PC-3 (cell line): ENCODE measurements around the gene GNGT1. TPM values are rescaled to one million over a fixed set of nuclear protein-coding genes. Genes with fewer than 3 reads are reported as not detected.
A peak's percentile ranks its signal among the peaks of the same experiment; 100 is the strongest.

Experiments
- ATAC-seq: fragments of 200-7000 bp; cut with Tn5 transposase; 2 replicates; pipeline ENCODE4 v1.9.1; 2020; ENCODE audit warnings: mild to moderate bottlenecking, moderate library complexity
- BruUV-seq: library from RNA; stranded (reverse); fragments of 400-500 nt; replicated peaks from 2 replicates; lab custom pipeline; 2021; lab: Mats Ljungman, UMichigan
- CTCF ChIA-PET: fragments of 300-600 bp; sonication (Branson Sonifier 250); formaldehyde crosslinking; loops from one replicate; lab custom pipeline; 2022; ENCODE audit warnings: antibody characterized with exemption; lab: Charles Lee
- POLR2A ChIA-PET: fragments of 300-600 bp; sonication (Branson Sonifier 250); formaldehyde crosslinking; loops from one replicate; lab custom pipeline; 2022; ENCODE audit warnings: antibody characterized with exemption; ENCODE audit not compliant: unreplicated experiment; lab: Charles Lee
- DNase-seq: peaks from one replicate; pipeline ENCODE4 v3.0.0-alpha.2; 2015
- H2AFZ ChIP-seq: fragments of 300-600 bp; sonication (generic); 2 replicates; pipeline ENCODE4 v1.6.0; 2016; ENCODE audit warnings: antibody characterized with exemption, low read length
- H3F3A ChIP-seq: fragments of 300-600 bp; sonication (generic); one replicate; pipeline ENCODE4 v1.6.0; 2017; ENCODE audit warnings: antibody characterized with exemption, low read length, control low read depth, mild to moderate bottlenecking; ENCODE audit not compliant: unreplicated experiment
- H3K27ac ChIP-seq: fragments of 300-600 bp; sonication (generic); 2 replicates; pipeline ENCODE4 v1.5.1; 2016; ENCODE audit warnings: mild to moderate bottlenecking, low read length
- H3K27me3 ChIP-seq: fragments of 300-600 bp; sonication (generic); 2 replicates; pipeline ENCODE4 v1.6.1; 2016; ENCODE audit warnings: low read length, mixed read lengths
- H3K36me3 ChIP-seq: fragments of 300-600 bp; sonication (generic); 2 replicates; pipeline ENCODE4 v1.6.1; 2016; ENCODE audit warnings: low read depth, mixed run types, low read length, mixed read lengths
- H3K4me1 ChIP-seq: fragments of 300-600 bp; sonication (generic); 2 replicates; pipeline ENCODE4 v1.5.1; 2016; ENCODE audit warnings: low read length; ENCODE audit not compliant: insufficient read depth
- H3K4me2 ChIP-seq: fragments of 300-600 bp; sonication (generic); 2 replicates; pipeline ENCODE4 v1.6.0; 2016; ENCODE audit warnings: low read length
- H3K4me3 ChIP-seq: fragments of 300-600 bp; sonication (generic); 2 replicates; pipeline ENCODE4 v1.5.1; 2016; ENCODE audit warnings: mild to moderate bottlenecking, low read length, mixed read lengths
- H3K79me2 ChIP-seq: fragments of 300-600 bp; sonication (generic); 2 replicates; pipeline ENCODE4 v1.6.1; 2017; ENCODE audit warnings: low read length, mixed read lengths
- H3K9ac ChIP-seq: fragments of 300-600 bp; sonication (generic); 2 replicates; pipeline ENCODE4 v1.6.0; 2016; ENCODE audit warnings: mild to moderate bottlenecking, low read length
- H3K9me2 ChIP-seq: fragments of 300-600 bp; sonication (generic); replicated peaks from 2 replicates; pipeline ENCODE4 v1.6.1; 2016; ENCODE audit warnings: mixed run types, low read length, mixed read lengths
- H3K9me3 ChIP-seq: fragments of 300-600 bp; sonication (generic); 2 replicates; pipeline ENCODE4 v1.6.1; 2016; ENCODE audit warnings: low read length, mixed read lengths
- H4K20me1 ChIP-seq: fragments of 300-600 bp; sonication (generic); 2 replicates; pipeline ENCODE4 v1.6.1; 2016; ENCODE audit warnings: low read length, mixed read lengths
- EZH2 ChIP-seq: fragments of 300-600 bp; sonication (generic); IDR thresholded peaks from one replicate; pipeline ENCODE4 v1.6.1; 2017; ENCODE audit warnings: antibody characterized with exemption, mild to moderate bottlenecking, low read length; ENCODE audit not compliant: unreplicated experiment
- EZH2phosphoT487 ChIP-seq: fragments of 300-600 bp; sonication (generic); IDR thresholded peaks from 2 replicates; pipeline ENCODE4 v1.6.1; 2018; ENCODE audit warnings: mild to moderate bottlenecking, antibody characterized with exemption, low read length, borderline replicate concordance
- intact Hi-C: fragments of 100-400 bp; cut with micrococcal nuclease; formaldehyde crosslinking; loops from 2 replicates; pipeline ENCODE4 v1.9.0; 2023
- total RNA-seq: library from RNA; depleted of rRNA; stranded (reverse); fragments of >200 nt; gene quantifications from 2 replicates; pipeline ENCODE4 v1.2.3, GENCODE V29; 2014
- TF ChIP-seq, protein P1 (sequence below): fragments of 300-600 bp; sonication (generic); conservative IDR thresholded peaks from 2 replicates; pipeline ENCODE4 v1.5.1; 2017; ENCODE audit warnings: antibody characterized with exemption, low read depth, mild to moderate bottlenecking, low read length

Gene GNGT1
- total RNA-seq, 1 experiment from 2014 or later = not detected

DNA sequence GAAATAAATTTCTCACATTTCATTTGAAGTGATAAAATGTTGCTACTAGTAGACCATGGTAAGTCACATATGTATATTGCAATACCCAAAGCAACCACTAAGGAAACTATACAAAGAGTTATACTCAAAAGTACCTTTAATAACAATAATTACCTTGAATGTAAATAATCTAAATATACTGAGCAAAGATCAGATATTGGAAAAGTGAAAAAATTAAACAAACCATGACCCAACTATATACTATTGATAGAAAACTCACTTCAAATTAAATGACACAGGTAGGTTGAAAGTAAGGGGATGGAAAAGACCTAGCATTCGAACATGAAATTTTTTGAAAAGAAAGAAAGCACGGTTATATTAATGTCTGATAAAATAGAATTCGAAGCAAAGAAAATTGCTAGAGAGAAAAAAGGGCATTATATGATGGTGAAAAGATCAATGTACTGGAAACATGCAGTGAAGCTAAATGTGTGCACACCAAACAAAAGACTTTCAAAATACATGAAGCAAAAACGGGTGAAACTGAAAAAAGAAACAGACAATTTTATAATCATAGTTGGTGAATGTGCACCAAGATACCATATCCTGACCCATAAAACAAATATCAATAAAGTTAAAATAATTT is 44.9 kb upstream of the GNGT1 start:
- no peaks in the 10 kb centered on the region for H3F3A ChIP-seq
- H3K9me2 ChIP-seq = no peaks in the 10 kb centered on the region
- DNase-seq = peak; percentile 13
- no peaks in the 10 kb centered on the region for H3K27me3 ChIP-seq
- H3K9ac ChIP-seq = no peak overlapping the region
- ChIA-PET POLR2A (no interaction called here), CTCF (no interaction called here)
- H3K4me2 ChIP-seq = no peak overlapping the region
- no peak overlapping the region for H2AFZ ChIP-seq
- no peak overlapping the region for H3K4me3 ChIP-seq
- H3K27ac ChIP-seq = no peak overlapping the region
- BruUV-seq = no TSS peak
- TF ChIP-seq EZH2 (no peak), EZH2phosphoT487 (no peak)
- TF ChIP-seq, protein P1, sequence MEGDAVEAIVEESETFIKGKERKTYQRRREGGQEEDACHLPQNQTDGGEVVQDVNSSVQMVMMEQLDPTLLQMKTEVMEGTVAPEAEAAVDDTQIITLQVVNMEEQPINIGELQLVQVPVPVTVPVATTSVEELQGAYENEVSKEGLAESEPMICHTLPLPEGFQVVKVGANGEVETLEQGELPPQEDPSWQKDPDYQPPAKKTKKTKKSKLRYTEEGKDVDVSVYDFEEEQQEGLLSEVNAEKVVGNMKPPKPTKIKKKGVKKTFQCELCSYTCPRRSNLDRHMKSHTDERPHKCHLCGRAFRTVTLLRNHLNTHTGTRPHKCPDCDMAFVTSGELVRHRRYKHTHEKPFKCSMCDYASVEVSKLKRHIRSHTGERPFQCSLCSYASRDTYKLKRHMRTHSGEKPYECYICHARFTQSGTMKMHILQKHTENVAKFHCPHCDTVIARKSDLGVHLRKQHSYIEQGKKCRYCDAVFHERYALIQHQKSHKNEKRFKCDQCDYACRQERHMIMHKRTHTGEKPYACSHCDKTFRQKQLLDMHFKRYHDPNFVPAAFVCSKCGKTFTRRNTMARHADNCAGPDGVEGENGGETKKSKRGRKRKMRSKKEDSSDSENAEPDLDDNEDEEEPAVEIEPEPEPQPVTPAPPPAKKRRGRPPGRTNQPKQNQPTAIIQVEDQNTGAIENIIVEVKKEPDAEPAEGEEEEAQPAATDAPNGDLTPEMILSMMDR = peak; percentile 54
- no peaks in the 10 kb centered on the region for H4K20me1 ChIP-seq
- H3K9me3 ChIP-seq = no peaks in the 10 kb centered on the region
- H3K79me2 ChIP-seq = no peaks in the 10 kb centered on the region
- no peak for ATAC-seq
- no peaks in the 10 kb centered on the region for H3K36me3 ChIP-seq
- H3K4me1 ChIP-seq = 0 out of 2 replicates have a peak, but pooled peaks cover 3% of the 10 kb centered on the region
- intact Hi-C loops = no loop called here

DNA sequence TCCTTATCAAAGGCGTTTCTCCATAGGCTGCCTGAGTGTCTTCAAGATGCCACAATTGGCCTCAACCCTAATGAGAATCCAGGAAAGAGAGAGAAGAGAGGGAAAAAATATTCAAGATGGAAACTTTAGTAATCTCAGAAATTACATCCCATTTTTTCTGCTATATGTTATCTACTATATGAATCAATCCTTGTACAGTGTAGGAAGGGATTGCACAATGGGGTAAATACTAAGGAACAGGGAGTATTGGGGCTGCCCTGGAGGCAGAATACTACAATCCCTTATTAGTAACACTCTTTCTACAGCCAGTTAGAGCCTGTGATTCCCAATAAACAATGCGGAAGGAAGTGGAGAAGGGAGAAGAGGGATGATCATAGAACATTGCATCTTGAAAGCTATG is 43.7 kb upstream of the GNGT1 start:
- Histone ChIP-seq H3K36me3 (no peaks in the 10 kb centered on the region), H3K4me3 (no peak overlapping the region), H3K4me1 (no peaks in the 10 kb centered on the region), H4K20me1 (no peaks in the 10 kb centered on the region), H3K9me3 (no peaks in the 10 kb centered on the region), H3K4me2 (no peak overlapping the region), H3K27me3 (no peaks in the 10 kb centered on the region), H3K27ac (no peak overlapping the region), H2AFZ (no peak overlapping the region), H3F3A (no peaks in the 10 kb centered on the region), H3K79me2 (no peaks in the 10 kb centered on the region), H3K9me2 (no peaks in the 10 kb centered on the region), H3K9ac (no peak overlapping the region)
- no TSS peak for BruUV-seq
- DNase-seq = no peak
- intact Hi-C loops = no loop called here
- no peak for ATAC-seq
- ChIA-PET POLR2A (no interaction called here), CTCF (no interaction called here)
- no peak for TF ChIP-seq EZH2phosphoT487
- no peak for TF ChIP-seq EZH2
- TF ChIP-seq, protein P1 = no peak

DNA sequence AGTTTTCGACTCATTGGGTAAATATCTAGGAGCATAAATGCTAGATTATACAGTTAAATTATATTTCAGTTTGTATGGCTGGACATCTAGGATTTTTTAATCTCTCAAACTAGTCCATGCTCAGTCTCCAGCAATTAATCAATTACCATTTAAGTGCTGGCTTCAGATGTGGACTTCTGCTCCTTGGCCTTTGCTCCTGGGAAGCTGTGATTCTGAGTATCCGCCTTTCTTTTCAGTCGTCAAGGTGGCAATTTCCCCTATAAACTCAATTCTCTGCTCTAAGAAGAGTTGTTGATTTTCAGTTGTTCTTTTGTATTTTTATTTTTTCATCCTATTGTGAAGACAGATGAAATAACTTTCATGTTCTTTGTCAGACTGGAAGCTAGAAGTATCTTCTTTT is 39.5 kb upstream of the GNGT1 start:
- no peaks in the 10 kb centered on the region for H3K9me2 ChIP-seq
- H3K9me3 ChIP-seq = no peaks in the 10 kb centered on the region
- CTCF ChIA-PET = no interaction called here
- no peaks in the 10 kb centered on the region for H4K20me1 ChIP-seq
- H3K4me1 ChIP-seq = no peaks in the 10 kb centered on the region
- H3K27ac ChIP-seq = no peak overlapping the region
- H3K79me2 ChIP-seq = no peaks in the 10 kb centered on the region
- no peaks in the 10 kb centered on the region for H3F3A ChIP-seq
- no peak overlapping the region for H3K4me3 ChIP-seq
- H3K4me2 ChIP-seq = no peak overlapping the region
- ATAC-seq (no peak), DNase-seq (no peak)
- H3K27me3 ChIP-seq = no peaks in the 10 kb centered on the region
- intact Hi-C loops = no loop called here
- POLR2A ChIA-PET = no interaction called here
- no peaks in the 10 kb centered on the region for H3K36me3 ChIP-seq
- no peak overlapping the region for H3K9ac ChIP-seq
- TF ChIP-seq, protein P1 = no peak
- TF ChIP-seq EZH2 = no peak
- TF ChIP-seq EZH2phosphoT487 = no peak
- no peak overlapping the region for H2AFZ ChIP-seq
- BruUV-seq = no TSS peak
